ENCODE results near the gene PEF1. TPM values are rescaled to one million over a fixed set of nuclear protein-coding genes. Genes with fewer than 3 reads are reported as not detected.

The PEF1 gene
- total RNA-seq, 1 experiment from 2014 or later = 40.3 TPM

GRCh38 chr1:31689854-31690253, 45.2 kb upstream of the PEF1 start:
- Histone ChIP-seq H4K8ac (replicated peaks; ENCODE audit: insufficient read length, low read depth, low read length) (no peak overlapping the region), H3K18ac (ENCODE audit: insufficient read length, low read depth, low read length) (no peak overlapping the region), H2BK5ac (ENCODE audit: insufficient read length, low read length) (no peak overlapping the region), H3K27ac (ENCODE audit: insufficient read length, low read depth, low read length) (no peak overlapping the region), H3K23me2 (ENCODE audit: insufficient read length, low read depth, low read length, poor library complexity, severe bottlenecking) (no peaks in the 10 kb centered on the region), H3K9ac (ENCODE audit: extremely low read depth, insufficient read length, low read length) (no peak overlapping the region), H3K27me3 (ENCODE audit: insufficient read depth, low read length) (no peaks in the 10 kb centered on the region), H3K4me2 (ENCODE audit: insufficient read depth, insufficient read length, low read length) (no peak overlapping the region), H3K79me1 (ENCODE audit: insufficient read depth, low read depth, low read length, poor library complexity, severe bottlenecking) (no peaks in the 10 kb centered on the region), H2AK5ac (ENCODE audit: insufficient read length, low read length) (no peak overlapping the region), H3K79me2 (ENCODE audit: insufficient read depth, low read length) (no peaks in the 10 kb centered on the region), H4K20me1 (ENCODE audit: control insufficient read depth, insufficient read depth, insufficient read length) (peaks cover 2% of the 10 kb centered on the region), H3K4me1 (ENCODE audit: insufficient read depth, low read length) (no peaks in the 10 kb centered on the region), H2AFZ (ENCODE audit: low read length) (no peak overlapping the region), H3K9me3 (ENCODE audit: control insufficient read depth, low read depth, low read length) (no peaks in the 10 kb centered on the region), H2BK12ac (ENCODE audit: insufficient read length, low read depth, low read length) (no peak overlapping the region), H3K4ac (ENCODE audit: low read depth, low read length) (no peak overlapping the region), H2BK20ac (ENCODE audit: low read depth, low read length, poor library complexity, severe bottlenecking) (no peak overlapping the region), H3K14ac (ENCODE audit: insufficient read depth, low read length) (no peak overlapping the region), H3K56ac (ENCODE audit: insufficient read length, low read depth, low read length) (no peak overlapping the region), H4K91ac (ENCODE audit: insufficient read length, low read depth, low read length) (no peak overlapping the region), H3T11ph (ENCODE audit: low read length) (no peak overlapping the region), H2BK120ac (ENCODE audit: low read depth, low read length, poor library complexity, severe bottlenecking) (no peak overlapping the region), H4K5ac (ENCODE audit: insufficient read length, low read depth, low read length) (no peak overlapping the region), H3K23ac (ENCODE audit: insufficient read length, low read depth, low read length) (no peak overlapping the region), H2BK15ac (ENCODE audit: low read depth, low read length) (no peak overlapping the region)
- Mint-ChIP-seq H3K4me3 (no peak overlapping the region), H3K27me3 (ENCODE audit: low read depth) (no peaks in the 10 kb centered on the region), H3K9me3 (no peaks in the 10 kb centered on the region), H3K36me3 (ENCODE audit: insufficient read depth in 1 of 3, low read depth in 3 of 3) (no peaks in the 10 kb centered on the region), H3K4me1 (peaks cover 12 to 16% of the 10 kb centered on the region in 2 experiments), H3K27ac (peak overlapping the region in 1 of 3 experiments; percentile 57; a peak in 2 of 7 replicates)
- TF ChIP-seq, protein P1, sequence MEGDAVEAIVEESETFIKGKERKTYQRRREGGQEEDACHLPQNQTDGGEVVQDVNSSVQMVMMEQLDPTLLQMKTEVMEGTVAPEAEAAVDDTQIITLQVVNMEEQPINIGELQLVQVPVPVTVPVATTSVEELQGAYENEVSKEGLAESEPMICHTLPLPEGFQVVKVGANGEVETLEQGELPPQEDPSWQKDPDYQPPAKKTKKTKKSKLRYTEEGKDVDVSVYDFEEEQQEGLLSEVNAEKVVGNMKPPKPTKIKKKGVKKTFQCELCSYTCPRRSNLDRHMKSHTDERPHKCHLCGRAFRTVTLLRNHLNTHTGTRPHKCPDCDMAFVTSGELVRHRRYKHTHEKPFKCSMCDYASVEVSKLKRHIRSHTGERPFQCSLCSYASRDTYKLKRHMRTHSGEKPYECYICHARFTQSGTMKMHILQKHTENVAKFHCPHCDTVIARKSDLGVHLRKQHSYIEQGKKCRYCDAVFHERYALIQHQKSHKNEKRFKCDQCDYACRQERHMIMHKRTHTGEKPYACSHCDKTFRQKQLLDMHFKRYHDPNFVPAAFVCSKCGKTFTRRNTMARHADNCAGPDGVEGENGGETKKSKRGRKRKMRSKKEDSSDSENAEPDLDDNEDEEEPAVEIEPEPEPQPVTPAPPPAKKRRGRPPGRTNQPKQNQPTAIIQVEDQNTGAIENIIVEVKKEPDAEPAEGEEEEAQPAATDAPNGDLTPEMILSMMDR (conservative IDR thresholded peaks at IDR 0.05) = no peak
- WGBS (ENCODE audit: extremely low coverage, insufficient read length, low lambda C conversion rate) = no CpG with 5 or more reads among the region's 6 CpGs
- DNase-seq = no peak
